ENCODE data around the gene KLHL5. TPM values are rescaled to one million over a fixed set of nuclear protein-coding genes. Genes with fewer than 3 reads are reported as not detected.

Gene KLHL5
- total and polyA plus RNA-seq, 4 donors = 8.6 to 56.2 (median 32.8) TPM

- Histone ChIP-seq H3K27me3 (ENCODE audit: control insufficient read depth in 3 of 3, insufficient read depth in 3 of 3, low read length in 2 of 3) (no peaks in the 10 kb centered on the region), H3K36me3 (ENCODE audit: control insufficient read depth in 4 of 4, insufficient read depth in 4 of 4, low read length in 4 of 4) (no peaks in the 10 kb centered on the region), H3K9me3 (ENCODE audit: control insufficient read depth in 4 of 4, insufficient read depth in 3 of 4, low read length in 3 of 4) (no peaks in the 10 kb centered on the region), H3K9ac (ENCODE audit: insufficient read depth in 1 of 2, low read length in 2 of 2) (no peak overlapping the region), H3K4me3 (no peak overlapping the region), H3K27ac (ENCODE audit: low read depth in 1 of 2, low read length in 1 of 2) (no peak overlapping the region), H3K4me1 (ENCODE audit: control insufficient read depth in 5 of 5, insufficient read depth in 5 of 5, low read length in 5 of 5) (peaks cover 0 to 16% (median 5%) of the 10 kb centered on the region in 5 donors)
- ATAC-seq (ENCODE audit: insufficient read depth, low FRiP score) = no peak
- 68 to 69% methylated on average over 2 of the region's 2 CpGs for WGBS, 2 donors
- no peak for DNase-seq
- no peak for TF ChIP-seq CTCF (IDR thresholded peaks at IDR 0.05; ENCODE audit: control extremely low read depth, extremely low read depth)
These were observed 14.4 kb upstream of the KLHL5 start for GRCh38 chr4:39047681-39048080.

GRCh38 chr4:39048311-39048710 is 13.7 kb upstream of the KLHL5 start:
- Histone ChIP-seq H3K27ac (ENCODE audit: low read depth in 1 of 2, low read length in 1 of 2) (no peak overlapping the region), H3K36me3 (ENCODE audit: control insufficient read depth in 4 of 4, insufficient read depth in 4 of 4, low read length in 4 of 4) (no peaks in the 10 kb centered on the region), H3K4me3 (no peak overlapping the region), H3K9me3 (ENCODE audit: control insufficient read depth in 4 of 4, insufficient read depth in 3 of 4, low read length in 3 of 4) (no peaks in the 10 kb centered on the region), H3K27me3 (ENCODE audit: control insufficient read depth in 3 of 3, insufficient read depth in 3 of 3, low read length in 2 of 3) (no peaks in the 10 kb centered on the region), H3K9ac (ENCODE audit: insufficient read depth in 1 of 2, low read length in 2 of 2) (no peak overlapping the region), H3K4me1 (ENCODE audit: control insufficient read depth in 5 of 5, insufficient read depth in 5 of 5, low read length in 5 of 5) (peaks cover 0 to 16% (median 5%) of the 10 kb centered on the region in 5 donors)
- DNase-seq (peak in 1 of 3 donors; percentile 43), ATAC-seq (ENCODE audit: insufficient read depth, low FRiP score) (no peak)
- no peak for TF ChIP-seq CTCF (IDR thresholded peaks at IDR 0.05; ENCODE audit: control extremely low read depth, extremely low read depth)
- 19 to 51% methylated on average over 1 of the region's 1 CpG for WGBS, 2 donors

- ATAC-seq (ENCODE audit: insufficient read depth, low FRiP score) (no peak), DNase-seq (no peak)
- H3K27me3 ChIP-seq (ENCODE audit: control insufficient read depth in 3 of 3, insufficient read depth in 3 of 3, low read length in 2 of 3) = no peaks in the 10 kb centered on the region
- H3K4me1 ChIP-seq (ENCODE audit: control insufficient read depth in 5 of 5, insufficient read depth in 5 of 5, low read length in 5 of 5) = peaks cover 0 to 11% (median 5%) of the 10 kb centered on the region in 5 donors
- H3K36me3 ChIP-seq (ENCODE audit: control insufficient read depth in 4 of 4, insufficient read depth in 4 of 4, low read length in 4 of 4) = no peaks in the 10 kb centered on the region
- no peak overlapping the region for H3K9ac ChIP-seq (ENCODE audit: insufficient read depth in 1 of 2, low read length in 2 of 2)
- H3K9me3 ChIP-seq (ENCODE audit: control insufficient read depth in 4 of 4, insufficient read depth in 3 of 4, low read length in 3 of 4) = no peaks in the 10 kb centered on the region
- H3K27ac ChIP-seq (ENCODE audit: low read depth in 1 of 2, low read length in 1 of 2) = no peak overlapping the region
- TF ChIP-seq CTCF (IDR thresholded peaks at IDR 0.05; ENCODE audit: control extremely low read depth, extremely low read depth) = no peak
- WGBS, 2 donors = 73 to 86% methylated on average over 2 of the region's 2 CpGs
- no peak overlapping the region for H3K4me3 ChIP-seq
These were observed 11.4 kb upstream of the KLHL5 start for GRCh38 chr4:39050590-39050989.

- DNase-seq = no peak
- no peaks in the 10 kb centered on the region for H3K27me3 ChIP-seq (ENCODE audit: control insufficient read depth in 3 of 3, insufficient read depth in 3 of 3, low read length in 2 of 3)
- no peaks in the 10 kb centered on the region for H3K9me3 ChIP-seq (ENCODE audit: control insufficient read depth in 4 of 4, insufficient read depth in 3 of 4, low read length in 3 of 4)
- ATAC-seq (ENCODE audit: insufficient read depth, low FRiP score) = no peak
- no peaks in the 10 kb centered on the region for H3K36me3 ChIP-seq (ENCODE audit: control insufficient read depth in 4 of 4, insufficient read depth in 4 of 4, low read length in 4 of 4)
- H3K27ac ChIP-seq (ENCODE audit: low read depth in 1 of 2, low read length in 1 of 2) = no peak overlapping the region
- peaks cover 0 to 11% (median 0%) of the 10 kb centered on the region in 5 donors for H3K4me1 ChIP-seq (ENCODE audit: control insufficient read depth in 5 of 5, insufficient read depth in 5 of 5, low read length in 5 of 5)
- no peak overlapping the region for H3K9ac ChIP-seq (ENCODE audit: insufficient read depth in 1 of 2, low read length in 2 of 2)
- TF ChIP-seq CTCF (IDR thresholded peaks at IDR 0.05; ENCODE audit: control extremely low read depth, extremely low read depth) = no peak
- H3K4me3 ChIP-seq = no peak overlapping the region
- WGBS, 2 donors = 82 to 91% methylated on average over 1 of the region's 1 CpG
These were observed 10.5 kb upstream of the KLHL5 start for GRCh38 chr4:39051492-39051891.

Data from lung (tissue), 12 donors.